Daoy (cell line): ENCODE results near the gene PCED1A. TPM values are rescaled to one million over a fixed set of nuclear protein-coding genes. Genes with fewer than 3 reads are reported as not detected.

Source experiments
- DNase-seq: peaks from one replicate; pipeline ENCODE4 v3.0.0-alpha.2; 2015; ENCODE audit warnings: low read depth
- total RNA-seq: library from RNA; depleted of rRNA; stranded (reverse); fragments of >200 nt; shearing (Covaris generic); gene quantifications from 2 replicates; pipeline ENCODE4 v1.2.3, GENCODE V29; 2014; rRNA removed

Gene PCED1A
- total RNA-seq, 1 experiment from 2014 or later: 15.9 TPM

DNA sequence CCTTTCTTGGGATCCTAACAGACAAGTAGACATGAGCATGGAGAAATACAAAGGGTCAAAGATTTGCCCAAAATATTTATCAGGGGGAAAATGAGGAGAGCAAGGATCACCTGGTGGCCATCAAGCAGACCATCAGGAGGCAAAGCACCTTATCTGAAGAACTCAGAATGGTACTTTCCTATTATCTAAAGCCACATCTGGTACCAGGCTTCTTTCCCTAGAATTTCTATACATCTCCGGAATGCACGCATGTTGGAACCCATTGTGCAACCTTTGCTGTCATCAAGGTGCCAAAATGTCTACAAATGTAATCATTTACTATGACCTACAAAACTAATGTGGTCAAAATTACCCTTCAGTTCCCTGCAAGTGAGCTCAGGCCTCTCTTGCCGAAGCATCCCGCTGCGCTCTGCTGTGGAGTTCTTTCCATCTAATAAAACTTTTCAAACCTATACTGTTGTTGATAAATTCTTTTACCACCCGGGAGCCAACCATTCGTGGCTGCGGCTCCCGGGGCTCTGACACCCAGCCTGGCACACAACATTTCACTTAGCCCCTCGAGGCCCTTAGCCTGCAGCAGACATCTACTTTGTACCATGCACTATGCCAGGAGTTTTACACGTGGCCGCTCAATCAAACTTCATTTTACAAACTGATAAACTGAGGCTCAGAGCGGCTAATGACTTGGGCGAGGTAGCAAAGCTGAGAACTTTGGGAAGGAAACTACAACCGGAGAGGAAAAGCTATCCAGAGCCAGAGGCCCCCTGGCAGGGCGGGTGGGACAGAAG lies 36.2 kb downstream of the PCED1A start:
- DNase-seq: no peak

DNA sequence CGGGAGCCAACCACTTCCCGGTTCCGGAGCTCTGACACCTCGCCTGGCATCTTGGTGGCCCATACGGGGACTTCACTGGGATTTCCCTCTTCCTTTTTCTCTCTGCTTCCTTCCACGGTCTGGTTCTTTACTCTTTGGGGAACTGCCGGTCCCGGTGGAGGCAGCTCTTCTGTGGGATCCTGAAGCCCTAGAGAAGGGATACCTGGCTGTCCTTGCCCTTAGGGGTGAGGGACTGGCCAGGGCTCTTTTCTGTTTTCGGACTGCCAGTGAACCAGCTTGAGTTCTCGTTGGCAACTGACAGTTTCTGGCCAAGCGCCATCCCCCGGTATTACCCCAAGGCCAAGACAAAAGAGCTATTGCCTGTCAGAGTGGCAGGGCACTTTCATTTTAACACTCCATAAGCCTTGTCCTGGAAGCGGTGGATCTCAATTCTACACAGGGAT lies 39.1 kb downstream of the PCED1A start:
- no peak for DNase-seq

DNA sequence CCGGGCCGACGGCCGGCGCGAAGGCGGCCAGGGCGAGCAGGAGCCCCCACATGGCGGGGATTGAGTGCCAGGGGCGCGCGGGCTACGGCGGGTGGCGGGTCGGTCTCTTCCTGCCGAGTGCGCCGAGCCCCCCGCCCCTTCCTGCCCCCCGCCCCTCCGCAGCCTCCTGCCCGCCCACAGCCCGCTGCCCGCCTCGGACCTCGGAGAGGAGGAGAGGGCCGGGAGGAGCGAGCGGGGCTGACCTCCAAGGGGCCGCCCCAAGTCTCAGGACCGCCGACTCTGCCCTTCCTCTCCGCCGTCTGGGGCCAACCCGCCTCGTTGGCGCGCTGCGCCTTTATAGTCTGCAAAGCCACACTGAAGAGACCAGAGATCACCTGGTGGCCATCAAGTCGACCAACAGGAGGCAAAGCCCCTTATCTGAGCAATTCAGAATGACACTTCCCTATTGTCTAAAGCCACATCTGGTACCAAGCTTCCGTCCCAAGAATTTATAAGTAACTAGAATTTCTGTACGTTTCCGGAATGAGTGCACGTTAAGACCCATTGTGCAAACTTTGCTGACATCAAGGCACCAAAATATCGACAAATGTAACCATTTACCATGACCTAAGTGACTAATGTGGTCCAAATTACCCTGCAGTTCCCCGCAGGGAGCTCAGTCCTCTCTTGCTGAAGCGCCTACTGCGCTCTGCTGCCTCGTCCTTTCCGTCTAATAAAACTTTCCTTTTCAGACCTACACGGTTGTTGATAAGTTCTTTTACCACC lies 39.8 kb downstream of the PCED1A start, which contains the start of gene CPXM1:
Gene CPXM1 (minus strand): TSS at position 107 of the 765 bp plus-strand sequence. CDS start 55 bp downstream, at position 52.
- peak; percentile 38 for DNase-seq

DNA sequence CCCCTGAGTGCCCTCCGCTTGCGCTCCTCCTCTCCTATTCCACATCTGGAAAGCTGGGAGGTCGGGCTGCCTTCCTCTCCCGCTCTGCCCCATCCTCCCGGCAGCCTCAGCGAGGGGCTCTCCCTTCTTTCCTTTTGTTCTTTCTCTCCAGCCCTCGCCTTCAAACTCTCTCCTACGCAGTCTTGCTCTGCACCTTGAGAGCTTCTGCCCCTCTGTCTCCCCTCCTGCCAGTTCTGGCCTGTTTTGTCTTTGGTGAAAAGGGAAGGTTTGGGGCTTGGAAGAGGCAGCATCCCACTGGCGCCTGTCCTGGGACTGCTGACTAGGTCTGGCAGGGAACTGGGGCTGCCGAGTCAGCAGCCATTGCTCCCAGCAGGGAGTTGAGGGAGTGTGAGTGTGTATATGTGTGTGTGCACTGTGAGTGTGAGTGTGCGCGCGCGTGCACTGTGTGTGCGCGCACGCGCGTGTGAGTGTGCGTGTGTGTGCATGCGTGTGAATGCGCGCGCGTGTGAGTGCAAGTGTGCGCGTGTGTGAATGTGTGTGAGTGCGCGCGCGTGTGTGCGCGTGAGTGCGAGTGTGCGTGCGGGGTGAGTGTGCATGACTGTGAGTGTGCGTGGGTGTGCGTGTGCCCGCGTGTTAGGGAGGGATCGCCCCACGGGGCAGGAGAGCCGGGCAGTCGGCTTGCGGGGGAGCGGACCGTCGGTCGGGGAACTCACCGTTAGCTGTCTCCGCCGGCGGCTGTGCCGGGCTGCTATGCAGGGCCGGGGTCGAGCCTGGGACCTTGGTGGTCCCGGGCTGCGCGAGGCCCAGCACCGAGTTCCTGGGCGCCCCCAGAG lies 40.6 kb downstream of the PCED1A start:
- DNase-seq: no peak

DNA sequence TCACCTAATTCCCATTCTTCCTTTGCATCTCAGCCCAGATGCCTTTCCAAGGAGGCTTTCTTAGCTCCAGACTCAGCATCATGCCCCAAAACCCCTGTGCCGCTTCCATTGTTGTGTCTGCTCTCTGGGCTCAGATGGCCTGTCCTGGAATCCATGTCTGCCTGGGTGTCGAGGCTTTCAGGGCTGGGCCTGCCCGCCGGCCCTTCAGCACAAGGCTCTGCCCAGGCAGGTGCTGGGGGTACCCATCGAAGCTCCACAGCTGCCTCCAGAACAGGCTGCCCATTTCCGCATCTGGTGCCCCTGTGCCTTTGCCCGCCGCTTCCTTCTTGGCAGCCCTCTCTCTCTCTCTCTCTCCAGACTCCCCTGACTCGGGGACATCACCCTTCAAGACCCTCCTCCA lies 41.2 kb downstream of the PCED1A start:
- DNase-seq: no peak

DNA sequence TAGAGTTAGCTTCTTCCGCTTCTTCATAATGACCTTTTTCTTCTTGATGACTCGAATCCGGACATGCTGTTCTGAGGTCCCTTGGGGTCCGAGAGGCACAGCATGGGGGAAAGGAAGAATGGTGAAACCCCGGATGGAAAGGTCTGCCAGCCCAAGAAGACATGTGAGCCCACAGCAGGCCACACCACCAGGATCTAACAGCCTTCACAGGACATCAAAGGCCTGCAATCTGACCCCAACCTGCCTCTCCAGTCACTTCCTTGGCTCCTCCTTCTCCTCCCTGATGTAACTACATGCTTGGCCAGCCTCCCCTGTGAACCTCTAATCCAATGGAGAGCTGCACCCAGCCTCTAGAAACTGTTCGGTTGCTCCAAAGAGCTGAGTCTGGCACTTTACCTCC lies 41.6 kb downstream of the PCED1A start:
- DNase-seq: peak; percentile 38

DNA sequence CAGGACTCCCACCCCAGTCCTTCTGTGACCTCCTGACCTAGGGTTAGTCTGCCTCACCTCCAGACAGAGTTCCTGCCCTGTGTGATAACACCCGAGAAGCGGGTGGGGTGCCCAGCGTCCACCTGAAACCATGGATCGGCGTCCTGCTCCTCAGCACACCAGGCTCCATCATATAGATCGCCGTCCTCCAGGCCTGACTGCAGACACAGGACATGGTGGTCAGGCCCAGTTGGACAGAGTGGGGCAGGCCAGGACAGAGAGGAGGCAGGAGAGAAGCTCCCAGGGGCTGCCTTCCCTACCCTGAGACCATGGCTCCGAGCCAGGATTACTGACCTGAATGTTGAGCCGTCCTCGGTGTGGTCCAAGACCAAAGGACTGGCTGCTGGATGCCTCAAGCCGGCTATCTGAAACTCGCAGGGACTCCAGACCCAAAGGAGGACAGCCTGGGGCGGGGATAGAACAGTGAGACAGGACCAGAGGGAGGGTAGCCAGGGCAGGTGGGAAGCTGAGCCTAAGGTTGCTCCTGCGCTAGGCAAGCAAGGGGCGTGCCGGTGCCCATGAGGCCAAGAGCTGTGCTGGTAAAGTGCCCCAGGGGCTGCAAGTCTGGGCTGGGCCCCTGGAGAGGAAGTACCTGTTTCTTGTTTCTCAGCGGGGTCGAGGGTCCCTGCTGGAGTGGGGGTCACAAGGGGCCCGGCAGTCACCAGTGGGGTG lies 42.2 kb downstream of the PCED1A start:
- DNase-seq: no peak

DNA sequence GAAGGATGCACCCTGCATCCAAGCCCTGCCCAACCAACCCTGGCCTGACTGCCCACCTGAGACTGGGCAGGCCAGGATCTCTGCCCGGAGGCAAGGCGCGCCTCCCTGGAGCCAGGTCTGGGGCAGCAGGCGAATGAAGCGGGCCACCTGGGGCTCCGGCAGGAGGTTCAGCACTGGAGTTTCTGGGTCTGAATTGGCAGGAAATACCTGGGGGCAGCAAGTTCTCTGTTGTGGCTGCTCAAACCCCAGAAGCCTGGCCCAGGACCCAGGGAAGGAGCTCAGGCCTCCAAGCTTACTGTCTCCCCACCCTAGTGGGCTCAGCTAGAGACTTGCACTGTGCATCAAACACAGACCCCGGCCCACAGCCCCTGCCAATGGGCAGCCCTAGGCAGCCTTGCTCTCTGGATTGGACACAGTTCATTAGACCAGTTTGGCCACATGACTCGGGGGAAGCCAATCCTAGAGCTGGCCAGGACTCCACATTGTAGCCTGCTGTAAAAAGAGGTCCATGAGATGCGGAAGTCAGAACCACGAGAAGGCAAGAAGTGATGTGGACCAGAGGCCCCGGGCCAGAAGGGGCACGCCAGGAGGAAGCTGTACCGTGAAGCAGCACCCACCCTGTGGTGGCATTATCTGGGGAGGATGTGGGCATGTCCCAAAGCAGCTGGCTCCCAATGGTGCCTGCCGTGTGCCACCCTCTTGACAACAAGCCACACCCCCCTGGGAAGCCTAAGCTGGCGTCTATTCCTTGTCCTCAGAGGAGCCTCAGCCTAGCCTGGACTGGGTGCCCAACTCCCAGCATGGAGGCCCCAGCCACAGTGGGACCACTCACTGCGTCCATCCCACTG lies 43.1 kb downstream of the PCED1A start:
- DNase-seq: no peak

DNA sequence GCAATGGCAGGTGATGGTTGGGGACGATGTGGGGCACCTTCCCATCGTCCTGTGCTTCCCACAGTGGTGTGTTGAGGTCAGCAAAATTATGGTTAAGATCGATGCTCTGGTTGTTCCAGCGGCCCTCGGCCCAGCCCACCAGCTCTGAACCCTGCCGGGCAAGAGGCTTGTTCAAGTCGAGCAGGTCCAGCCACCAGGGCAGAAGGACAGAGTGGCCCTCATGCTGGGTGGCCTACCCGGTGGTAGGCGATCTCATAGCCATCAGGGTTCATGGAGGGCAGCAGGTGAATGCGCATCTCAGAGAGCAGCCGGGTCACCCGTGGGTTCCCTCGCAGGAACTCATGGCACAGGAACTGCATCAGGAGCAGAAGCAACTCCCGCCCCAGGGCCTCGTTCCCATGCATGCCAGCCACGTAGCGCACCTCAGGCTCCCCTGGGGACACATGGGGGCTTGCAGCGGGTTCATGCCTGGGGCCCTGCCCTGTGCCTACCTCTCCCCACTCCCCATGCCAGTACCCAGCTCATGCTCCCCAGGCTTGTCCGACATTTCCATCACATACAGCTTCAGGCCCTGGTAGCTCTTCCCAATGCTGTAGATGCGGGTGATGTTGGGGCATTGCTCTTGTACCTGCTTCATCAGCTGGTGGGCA lies 44.3 kb downstream of the PCED1A start:
- no peak for DNase-seq

DNA sequence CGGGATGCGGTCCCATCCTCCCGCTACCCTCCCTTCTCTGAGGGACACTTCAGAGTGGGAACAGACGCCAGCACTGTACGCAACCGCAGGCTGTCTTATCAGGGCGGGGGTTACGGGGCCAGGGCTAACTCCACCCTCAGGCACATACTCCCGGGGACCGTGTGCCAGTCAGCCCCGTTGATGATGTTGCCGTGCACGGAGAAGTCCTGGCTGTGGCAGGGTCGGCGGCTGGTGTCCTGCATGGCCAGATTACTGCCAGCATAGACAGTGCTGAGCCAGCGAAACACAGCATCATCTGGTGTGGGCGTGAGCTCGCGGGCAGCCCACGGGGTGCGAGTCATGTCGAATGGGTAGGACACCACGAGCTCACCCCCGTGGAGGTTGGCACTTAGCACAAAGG lies 45.0 kb downstream of the PCED1A start:
- DNase-seq: no peak

DNA sequence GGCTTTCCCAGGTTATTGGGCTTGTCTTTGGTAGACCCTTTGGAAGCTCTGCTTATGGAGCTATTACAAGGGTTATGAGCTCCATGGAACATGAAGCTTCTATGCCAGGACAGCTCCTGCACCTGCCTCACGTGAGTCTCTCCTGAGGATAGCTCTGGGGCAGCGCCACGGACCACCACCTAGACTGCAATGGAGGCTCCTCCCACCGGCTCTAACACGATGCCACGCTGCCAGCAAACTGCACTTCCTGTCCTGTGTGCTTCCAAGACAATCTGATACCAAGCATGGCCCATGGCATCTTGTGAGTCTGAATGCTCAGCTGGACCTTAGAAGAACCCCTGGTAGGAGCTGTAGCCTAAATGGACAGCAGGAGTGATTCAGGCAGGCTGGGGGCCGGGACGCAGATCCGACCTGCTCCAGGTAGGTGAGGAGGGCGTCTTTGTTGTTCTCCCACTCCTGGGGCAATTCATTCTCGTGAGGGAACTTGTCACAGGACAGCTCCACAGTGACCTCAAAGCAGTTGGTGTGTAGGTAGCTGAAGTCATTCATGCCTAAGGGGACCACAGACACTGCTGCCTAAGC lies 45.5 kb downstream of the PCED1A start:
- no peak for DNase-seq

DNA sequence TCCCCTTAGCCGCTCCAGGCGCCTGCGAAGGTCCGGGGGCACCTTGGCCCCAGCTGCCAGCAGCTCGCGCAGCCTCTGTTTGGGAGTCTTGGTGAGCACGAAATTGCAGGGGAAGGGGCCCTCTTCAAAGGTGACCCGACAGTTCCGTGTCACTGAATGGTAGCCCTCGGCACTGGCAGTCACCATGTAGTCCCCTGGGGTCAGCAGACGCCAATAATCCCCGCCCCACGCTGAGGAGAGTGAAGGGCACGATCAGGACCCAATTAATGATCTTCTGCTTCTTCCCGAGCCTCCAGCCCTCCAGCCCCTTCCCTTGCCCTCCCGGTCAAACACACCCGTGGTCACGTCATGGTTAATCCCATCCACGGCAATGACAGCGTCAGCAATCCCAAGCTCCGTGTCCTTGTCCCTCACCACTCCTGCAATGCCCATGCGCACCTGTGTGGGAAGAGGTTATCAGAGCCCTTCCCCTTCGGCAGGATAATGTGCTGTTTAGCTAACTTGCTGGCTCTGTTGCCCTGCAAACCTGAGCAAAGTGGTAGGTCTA lies 46.2 kb downstream of the PCED1A start:
- no peak for DNase-seq

DNA sequence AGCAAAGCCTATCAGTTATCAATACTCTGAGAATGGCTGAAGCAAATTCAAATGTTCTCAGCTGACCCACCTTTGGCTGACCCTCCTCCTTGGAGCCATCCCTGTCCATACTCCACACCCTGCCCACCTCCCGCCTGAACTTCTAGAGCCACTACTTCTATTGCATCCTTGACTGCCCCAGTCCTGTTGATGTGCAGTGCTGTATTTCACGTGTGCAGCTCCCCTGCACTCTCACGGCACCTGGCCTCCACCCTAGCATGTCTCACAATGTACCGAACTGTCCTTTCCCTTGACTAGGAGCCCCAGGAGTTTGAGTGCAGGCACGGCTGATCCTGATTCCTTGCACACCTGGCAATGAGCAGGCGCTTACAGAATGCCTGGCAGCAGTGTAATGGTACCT lies 47.0 kb downstream of the PCED1A start:
- DNase-seq: no peak

Other genes starting within 250 kb of the PCED1A start
- 340 and 360 TPM in 2 replicates for gene NOP56, start 188.0 kb downstream of the PCED1A start, total RNA-seq
- 181 and 228 TPM in 2 replicates for gene IDH3B, start 176.4 kb downstream of the PCED1A start, total RNA-seq
- 0.12 and 0.40 TPM in 2 replicates for gene EBF4, start 147.9 kb downstream of the PCED1A start, total RNA-seq
- 2.0 and 2.7 TPM in 2 replicates for gene CPXM1, start 40.0 kb downstream of the PCED1A start, total RNA-seq
- not detected in 2 replicates for gene C20orf141, start 25.7 kb downstream of the PCED1A start, total RNA-seq
- gene TMEM239, start 24.3 kb downstream of the PCED1A start, total RNA-seq: not detected in 2 replicates
- gene VPS16, start 90 bp upstream of the PCED1A start, total RNA-seq: 29.8 and 30.9 TPM in 2 replicates
- 11.0 and 12.2 TPM in 2 replicates for gene PTPRA, start 32.8 kb upstream of the PCED1A start, total RNA-seq
- not detected in 2 replicates for gene GNRH2, start 203.0 kb upstream of the PCED1A start, total RNA-seq
- gene MRPS26, start 205.4 kb upstream of the PCED1A start, total RNA-seq: 98.0 and 109 TPM in 2 replicates
- gene OXT, start 231.0 kb upstream of the PCED1A start, total RNA-seq: not detected in 2 replicates
- gene AVP, start 244.1 kb upstream of the PCED1A start, total RNA-seq: not detected in 2 replicates